Sigmoid colon (tissue), 7 donors: Measurements from ENCODE around the gene UCK1. TPM values are rescaled to one million over a fixed set of nuclear protein-coding genes. Genes with fewer than 3 reads are reported as not detected.

Experiments
- DNase-seq: peaks from one replicate; pipeline ENCODE4 v3.0.0-alpha.2; 2019
- H3K27ac ChIP-seq, 4 donors: fragments of 200-600 bp; sonication (generic); one replicate each; pipeline ENCODE4 v1.5.1; 2016 to 2019; ENCODE audit warnings: mild to moderate bottlenecking in 1 of 4
- H3K27me3 ChIP-seq, 3 donors: fragments of 200-600 bp; sonication (generic); one replicate each; pipeline ENCODE4 v1.5.1; 2019; ENCODE audit warnings: mild to moderate bottlenecking in 1 of 3
- H3K36me3 ChIP-seq, 4 donors: fragments of 200-600 bp; sonication (generic); one replicate each; pipeline ENCODE4 v1.5.1; 2016 to 2019
- H3K4me1 ChIP-seq, 4 donors: fragments of 200-600 bp; sonication (generic); one replicate each; pipeline ENCODE4 v1.5.1; 2017 to 2019
- H3K4me3 ChIP-seq, 4 donors: fragments of 200-600 bp; sonication (generic); one replicate each; pipeline ENCODE4 v1.5.1; 2017 to 2019; ENCODE audit warnings: mild to moderate bottlenecking in 2 of 4, moderate library complexity in 1 of 4
- H3K9me3 ChIP-seq, 4 donors: fragments of 200-600 bp in 3 of 4; sonication (generic) in 3 of 4; one replicate each; pipeline versions ENCODE4 v1.5.1 to v1.6.1; 2013 to 2019
- CTCF ChIP-seq, 4 experiments: fragments of 450-650 bp in 3 of 4; fragments of 200-600 bp in 1 of 4; IDR thresholded peaks; one replicate each; pipeline ENCODE4 v1.5.1; 2016 to 2019; ENCODE audit warnings: antibody characterized with exemption in 4 of 4, mild to moderate bottlenecking in 3 of 4, moderate library complexity in 2 of 4
- EP300 ChIP-seq, 4 donors: sonication (generic); formaldehyde crosslinking; IDR thresholded peaks; one replicate each; pipeline ENCODE4 v1.6.1; 2017; ENCODE audit warnings: antibody characterized with exemption in 4 of 4
- POLR2A ChIP-seq, 2 donors: fragments of 450-650 bp; IDR thresholded peaks; one replicate each; pipeline ENCODE4 v1.6.1; 2016; ENCODE audit warnings: antibody characterized with exemption in 2 of 2, mild to moderate bottlenecking in 2 of 2, moderate library complexity in 2 of 2
- POLR2AphosphoS5 ChIP-seq, 4 donors: sonication (generic); formaldehyde crosslinking; IDR thresholded peaks; one replicate each; pipeline ENCODE4 v1.6.1; 2017; ENCODE audit warnings: antibody characterized with exemption in 4 of 4
- WGBS, 2 donors: extraction: QIAGEN DNeasy Blood & Tissue Kit; methylation state at CpG; one replicate each; pipeline ENCODE4 v1.1.7; 2013; 5-methylcytosine and 5-hydroxymethylcytosine counted together
- intact Hi-C: fragments of 100-400 bp; cut with DNase I; formaldehyde crosslinking; loops from one replicate; pipeline ENCODE4 v1.15.1; 2023
- polyA plus RNA-seq, 3 donors: library from polyadenylated mRNA; stranded (reverse); fragments of 200-250 nt; gene quantifications; one replicate each; pipeline ENCODE4 v1.2.3, GENCODE V29; 2013
- total RNA-seq, 4 donors: library from RNA; depleted of rRNA; stranded (reverse); fragments of >200 nt; gene quantifications; one replicate each; pipeline ENCODE4 v1.1.0, GENCODE V29; 2016
- donor health status: healthy with polysubstance abuse.
- donor health status: Bipolar disorder and iron deficiency.
- donor health status: healthy.

Gene UCK1
- total and polyA plus RNA-seq, 7 donors: 20.8 to 67.5 (median 35.7) TPM

GRCh38 chr9:131487621-131488031 lies 43.4 kb downstream of the UCK1 start:
- H3K4me3 ChIP-seq: no peak overlapping the region
- no peak for TF ChIP-seq EP300 (IDR thresholded peaks at IDR 0.05)
- TF ChIP-seq POLR2AphosphoS5 (IDR thresholded peaks at IDR 0.05): no peak
- no peak for TF ChIP-seq CTCF (IDR thresholded peaks at IDR 0.05)
- TF ChIP-seq POLR2A (IDR thresholded peaks at IDR 0.05): no peak
- H3K36me3 ChIP-seq: peaks cover 76 to 100% (median 96%) of the 10 kb centered on the region in 4 donors
- H3K4me1 ChIP-seq: peaks cover 0 to 20% (median 11%) of the 10 kb centered on the region in 4 donors
- DNase-seq: no peak
- intact Hi-C loops: no loop called here
- H3K27me3 ChIP-seq: no peaks in the 10 kb centered on the region
- no peak overlapping the region for H3K27ac ChIP-seq
- 87 to 88% methylated on average over 14 of the region's 14 CpGs for WGBS, 2 donors
- H3K9me3 ChIP-seq: no peaks in the 10 kb centered on the region

- peaks cover 76 to 100% (median 96%) of the 10 kb centered on the region in 4 donors for H3K36me3 ChIP-seq
- DNase-seq: no peak
- no peaks in the 10 kb centered on the region for H3K27me3 ChIP-seq
- intact Hi-C loops: no loop called here
- TF ChIP-seq POLR2AphosphoS5 (IDR thresholded peaks at IDR 0.05): no peak
- TF ChIP-seq POLR2A (IDR thresholded peaks at IDR 0.05): no peak
- TF ChIP-seq EP300 (IDR thresholded peaks at IDR 0.05): no peak
- no peak for TF ChIP-seq CTCF (IDR thresholded peaks at IDR 0.05)
- 91 to 92% methylated on average over 9 of the region's 9 CpGs for WGBS, 2 donors
- peaks cover 0 to 27% (median 14%) of the 10 kb centered on the region in 4 donors for H3K4me1 ChIP-seq
- no peak overlapping the region for H3K4me3 ChIP-seq
- peak overlapping the region in 1 of 4 donors; percentile 81 for H3K27ac ChIP-seq
- no peaks in the 10 kb centered on the region for H3K9me3 ChIP-seq
These were observed 44.1 kb downstream of the UCK1 start for GRCh38 chr9:131487001-131487400.

- Histone ChIP-seq H3K9me3 (no peaks in the 10 kb centered on the region), H3K27me3 (no peaks in the 10 kb centered on the region), H3K4me3 (no peak overlapping the region), H3K36me3 (peaks cover 74 to 97% (median 91%) of the 10 kb centered on the region in 4 donors), H3K27ac (peak overlapping the region in 3 of 4 donors; percentile 78 to 81 (median 78)), H3K4me1 (peaks cover 0 to 35% (median 16%) of the 10 kb centered on the region in 4 donors)
- 88 to 92% methylated on average over 19 of the region's 19 CpGs for WGBS, 2 donors
- intact Hi-C loops: no loop called here
- TF ChIP-seq EP300 (IDR thresholded peaks at IDR 0.05): no peak
- no peak for TF ChIP-seq CTCF (IDR thresholded peaks at IDR 0.05)
- no peak for TF ChIP-seq POLR2A (IDR thresholded peaks at IDR 0.05)
- no peak for TF ChIP-seq POLR2AphosphoS5 (IDR thresholded peaks at IDR 0.05)
- no peak for DNase-seq
These were observed 45.2 kb downstream of the UCK1 start for GRCh38 chr9:131485728-131486422.

- peaks cover 0 to 35% (median 16%) of the 10 kb centered on the region in 4 donors for H3K4me1 ChIP-seq
- no peak for TF ChIP-seq EP300 (IDR thresholded peaks at IDR 0.05)
- no peak for TF ChIP-seq POLR2A (IDR thresholded peaks at IDR 0.05)
- no peak for TF ChIP-seq POLR2AphosphoS5 (IDR thresholded peaks at IDR 0.05)
- no peak for TF ChIP-seq CTCF (IDR thresholded peaks at IDR 0.05)
- no peak overlapping the region for H3K4me3 ChIP-seq
- DNase-seq: no peak
- no peaks in the 10 kb centered on the region for H3K27me3 ChIP-seq
- WGBS, 2 donors: 90 to 93% methylated on average over 12 of the region's 12 CpGs
- peaks cover 69 to 97% (median 89%) of the 10 kb centered on the region in 4 donors for H3K36me3 ChIP-seq
- H3K27ac ChIP-seq: peak overlapping the region; percentile 72 to 81 (median 78)
- intact Hi-C loops: no loop called here
- H3K9me3 ChIP-seq: no peaks in the 10 kb centered on the region
These were observed 45.9 kb downstream of the UCK1 start for GRCh38 chr9:131485206-131485605.
